HPDE6-E6E7 (cell line): ENCODE results near the gene PCDHA6.
"Not testable (repeated sequence)": the region's sequence is repeated elsewhere in the genome, so short reads cannot be mapped to it uniquely, and the experiment has no call there.

Experiments used
- DNase-seq: peaks from one replicate; pipeline ENCODE4 v3.0.0; 2011; ENCODE audit warnings: missing footprints; ENCODE audit errors: extremely low spot score

PCDHA6 gene

DNA sequence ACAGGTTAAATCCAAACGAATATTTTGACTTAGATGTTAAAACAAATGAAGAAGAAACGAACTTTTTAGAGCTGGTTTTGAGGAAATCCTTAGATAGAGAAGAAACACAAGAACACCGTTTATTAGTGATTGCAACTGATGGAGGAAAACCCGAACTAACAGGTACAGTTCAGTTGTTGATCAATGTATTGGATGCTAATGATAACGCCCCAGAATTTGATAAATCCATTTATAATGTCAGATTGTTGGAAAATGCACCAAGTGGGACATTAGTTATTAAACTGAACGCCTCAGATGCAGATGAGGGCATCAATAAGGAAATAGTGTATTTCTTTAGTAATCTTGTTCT lies 5.5 kb upstream of the PCDHA6 start:
- DNase-seq = no peak

GRCh38 chr5:140822969-140823368 lies 4.8 kb upstream of the PCDHA6 start:
- DNase-seq = not testable (repeated sequence)

- DNase-seq = no peak
Observed at GRCh38 chr5:140823475-140823874, 4.3 kb upstream of the PCDHA6 start.

DNA sequence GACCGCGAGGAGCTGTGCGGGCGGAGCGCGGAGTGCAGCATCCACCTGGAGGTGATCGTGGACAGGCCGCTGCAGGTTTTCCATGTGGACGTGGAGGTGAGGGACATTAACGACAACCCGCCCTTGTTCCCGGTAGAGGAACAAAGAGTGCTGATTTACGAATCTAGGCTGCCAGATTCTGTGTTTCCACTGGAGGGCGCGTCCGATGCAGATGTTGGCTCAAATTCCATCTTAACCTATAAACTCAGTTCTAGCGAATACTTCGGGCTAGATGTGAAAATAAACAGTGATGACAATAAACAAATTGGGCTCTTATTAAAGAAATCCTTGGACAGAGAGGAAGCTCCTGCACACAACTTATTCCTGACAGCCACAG lies 590 bp downstream of the PCDHA6 start:
- DNase-seq = no peak

- DNase-seq = not testable (repeated sequence)
Observed at GRCh38 chr5:140829511-140830501, 2.0 kb downstream of the PCDHA6 start.

DNA sequence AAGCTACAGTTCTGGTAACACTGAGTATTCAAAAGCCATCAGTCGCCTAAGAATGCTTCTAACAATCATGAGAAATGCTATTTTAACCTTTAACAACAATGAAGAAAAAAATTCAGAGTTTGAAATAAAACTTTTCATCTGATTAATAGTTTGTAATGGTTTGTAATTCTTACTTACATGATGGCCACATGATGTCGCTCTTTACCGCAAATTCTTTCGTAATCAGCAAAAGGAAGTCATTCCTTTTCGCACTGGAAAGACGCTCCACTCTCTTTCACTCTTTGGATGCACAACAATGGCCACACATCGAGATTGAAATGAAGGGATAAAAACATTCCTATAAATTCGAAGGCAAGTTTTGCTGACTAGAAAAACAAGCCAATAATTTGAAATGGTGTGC lies 6.2 kb downstream of the PCDHA6 start, which contains the start of gene PCDHA7:
PCDHA7 (plus strand) TSS at position 277 of the 400 bp plus-strand sequence; CDS start at position 392, 115 bp downstream.
- DNase-seq = no peak

GRCh38 chr5:140834439-140835008 lies 6.8 kb downstream of the PCDHA6 start:
- DNase-seq = not testable (repeated sequence)

GRCh38 chr5:140835622-140836510 lies 8.1 kb downstream of the PCDHA6 start:
- no peak for DNase-seq

DNA sequence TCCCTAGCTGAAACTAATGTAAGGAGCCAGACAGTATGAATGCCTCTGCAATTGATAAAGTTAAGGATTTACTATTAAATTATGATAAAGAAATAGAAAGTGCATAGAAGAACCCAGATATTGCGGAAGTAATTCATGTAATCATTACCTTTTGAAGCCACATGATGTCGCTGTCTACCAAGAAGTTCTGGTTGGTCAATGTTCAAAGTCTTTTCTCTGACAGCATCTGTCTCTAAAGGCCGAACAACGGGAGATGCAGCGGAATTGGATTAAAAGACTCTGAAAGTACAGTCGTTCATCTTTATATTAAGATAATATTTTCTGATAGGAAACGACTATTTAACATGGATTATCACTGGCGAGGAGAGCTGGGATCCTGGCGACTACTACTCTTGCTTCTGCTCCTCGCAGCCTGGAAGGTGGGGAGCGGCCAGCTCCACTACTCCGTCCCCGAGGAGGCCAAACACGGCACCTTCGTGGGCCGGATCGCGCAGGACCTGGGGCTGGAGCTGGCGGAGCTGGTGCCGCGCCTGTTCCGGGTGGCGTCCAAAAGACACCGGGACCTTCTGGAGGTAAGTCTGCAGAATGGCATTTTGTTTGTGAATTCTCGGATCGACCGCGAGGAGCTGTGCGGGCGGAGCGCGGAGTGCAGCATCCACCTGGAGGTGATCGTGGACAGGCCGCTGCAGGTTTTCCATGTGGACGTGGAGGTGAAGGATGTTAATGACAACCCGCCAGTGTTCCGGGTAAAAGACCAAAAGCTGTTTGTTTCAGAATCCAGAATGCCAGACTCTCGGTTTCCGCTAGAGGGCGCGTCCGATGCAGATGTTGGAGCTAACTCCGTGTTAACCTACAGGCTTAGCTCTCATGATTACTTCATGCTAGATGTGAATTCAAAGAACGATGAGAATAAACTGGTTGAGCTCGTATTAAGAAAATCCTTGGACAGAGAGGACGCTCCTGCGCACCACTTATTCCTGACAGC lies 13.5 kb downstream of the PCDHA6 start, which contains the start of gene PCDHA8:
PCDHA8 (plus strand) TSS at position 210 of the 985 bp plus-strand sequence; CDS start at position 345, 135 bp downstream.
- no peak for DNase-seq

- DNase-seq = no peak
Observed at GRCh38 chr5:140842798-140843733, 15.3 kb downstream of the PCDHA6 start.

DNA sequence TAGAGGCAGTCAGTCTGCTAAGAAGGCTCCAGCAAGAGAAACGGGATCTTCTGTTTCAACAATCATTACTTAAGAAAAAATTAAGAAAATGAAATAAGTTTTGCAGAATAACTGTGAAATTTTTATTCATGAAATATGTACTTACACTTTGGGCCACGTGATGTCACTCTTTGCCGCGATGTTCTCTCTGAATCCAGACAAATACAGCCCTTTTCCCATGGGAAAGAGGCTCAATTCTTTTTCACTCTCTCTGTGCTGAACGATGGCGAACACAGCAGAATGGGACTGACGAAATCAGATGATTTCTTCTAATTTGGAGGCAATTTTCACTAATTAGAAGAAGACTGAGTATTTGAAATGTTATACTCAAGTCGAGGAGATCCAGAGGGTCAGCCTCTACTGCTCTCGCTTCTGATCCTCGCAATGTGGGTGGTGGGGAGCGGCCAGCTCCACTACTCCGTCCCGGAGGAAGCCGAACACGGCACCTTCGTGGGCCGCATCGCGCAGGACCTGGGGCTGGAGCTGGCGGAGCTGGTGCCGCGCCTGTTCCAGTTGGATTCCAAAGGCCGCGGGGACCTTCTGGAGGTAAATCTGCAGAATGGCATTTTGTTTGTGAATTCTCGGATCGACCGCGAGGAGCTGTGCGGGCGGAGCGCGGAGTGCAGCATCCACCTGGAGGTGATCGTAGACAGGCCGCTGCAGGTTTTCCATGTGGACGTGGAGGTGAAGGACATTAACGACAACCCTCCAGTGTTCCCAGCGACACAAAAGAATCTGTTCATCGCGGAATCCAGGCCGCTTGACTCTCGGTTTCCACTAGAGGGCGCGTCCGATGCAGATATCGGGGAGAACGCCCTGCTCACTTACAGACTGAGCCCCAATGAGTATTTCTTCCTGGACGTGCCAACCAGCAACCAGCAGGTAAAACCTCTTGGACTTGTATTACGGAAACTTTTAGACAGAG lies 20.7 kb downstream of the PCDHA6 start, which contains the start of gene PCDHA9:
PCDHA9 (plus strand) TSS at position 244 of the 964 bp plus-strand sequence; CDS start at position 358, 114 bp downstream.
- DNase-seq = not testable (repeated sequence)

DNA sequence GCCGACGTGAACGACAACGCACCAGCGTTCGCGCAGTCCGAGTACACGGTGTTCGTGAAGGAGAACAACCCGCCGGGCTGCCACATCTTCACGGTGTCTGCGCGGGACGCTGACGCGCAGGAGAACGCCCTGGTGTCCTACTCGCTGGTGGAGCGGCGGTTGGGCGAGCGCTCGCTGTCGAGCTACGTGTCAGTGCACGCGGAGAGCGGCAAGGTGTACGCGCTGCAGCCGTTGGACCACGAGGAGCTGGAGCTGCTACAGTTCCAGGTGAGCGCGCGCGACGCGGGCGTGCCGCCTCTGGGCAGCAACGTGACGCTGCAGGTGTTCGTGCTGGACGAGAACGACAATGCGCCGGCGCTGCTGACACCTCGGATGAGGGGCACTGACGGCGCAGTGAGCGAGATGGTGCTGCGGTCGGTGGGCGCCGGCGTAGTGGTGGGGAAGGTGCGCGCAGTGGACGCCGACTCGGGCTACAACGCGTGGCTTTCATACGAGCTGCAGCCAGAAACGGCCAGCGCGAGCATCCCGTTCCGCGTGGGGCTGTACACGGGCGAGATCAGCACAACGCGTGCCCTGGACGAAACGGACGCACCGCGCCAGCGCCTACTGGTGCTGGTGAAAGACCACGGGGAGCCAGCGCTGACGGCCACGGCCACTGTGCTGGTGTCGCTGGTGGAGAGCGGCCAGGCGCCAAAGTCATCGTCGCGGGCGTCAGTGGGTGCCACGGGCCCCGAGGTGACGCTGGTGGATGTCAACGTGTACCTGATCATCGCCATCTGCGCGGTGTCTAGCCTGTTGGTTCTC lies 22.3 kb downstream of the PCDHA6 start:
- DNase-seq = not testable (repeated sequence)

GRCh38 chr5:140855772-140856674 lies 28.3 kb downstream of the PCDHA6 start, which contains the start of gene PCDHA10:
TSS of gene PCDHA10 (plus strand) at chr5:140855897. CDS start at chr5:140856049, 152 bp downstream.
- no peak for DNase-seq

GRCh38 chr5:140857177-140857986 lies 29.6 kb downstream of the PCDHA6 start:
- DNase-seq = no peak

- DNase-seq = no peak
Observed at GRCh38 chr5:140857987-140858240, 30.2 kb downstream of the PCDHA6 start.
